Upper lobe of left lung (tissue), 6 donors: ENCODE measurements around the gene CNOT8. TPM values are rescaled to one million over a fixed set of nuclear protein-coding genes. Genes with fewer than 3 reads are reported as not detected.

Experiments used
- ATAC-seq, 2 donors: fragments of 200-7000 bp; cut with Tn5 transposase; one replicate each; pipeline ENCODE4 v1.9.1; 2022; ENCODE audit warnings: mild to moderate bottlenecking in 2 of 2, moderate library complexity in 2 of 2; ENCODE audit not compliant: low FRiP score in 2 of 2
- DNase-seq, 2 donors: peaks; one replicate each; pipeline ENCODE4 v3.0.0-alpha.2; 2019 to 2020
- H3K27ac ChIP-seq, 4 donors: fragments of 200-600 bp; sonication (generic); one replicate each; pipeline ENCODE4 v1.5.1; 2016 to 2019
- H3K27me3 ChIP-seq, 4 donors: fragments of 200-600 bp; sonication (generic); one replicate each; pipeline ENCODE4 v1.5.1; 2017 to 2019
- H3K36me3 ChIP-seq, 4 donors: fragments of 200-600 bp; sonication (generic); one replicate each; pipeline ENCODE4 v1.5.1; 2016 to 2019
- H3K4me1 ChIP-seq, 4 donors: fragments of 200-600 bp; sonication (generic); one replicate each; pipeline ENCODE4 v1.5.1; 2018 to 2019
- H3K4me3 ChIP-seq, 4 donors: fragments of 200-600 bp; sonication (generic); one replicate each; pipeline ENCODE4 v1.5.1; 2017 to 2019; ENCODE audit warnings: mild to moderate bottlenecking in 2 of 4, moderate library complexity in 1 of 4
- H3K9me3 ChIP-seq, 4 donors: fragments of 200-600 bp; sonication (generic); one replicate each; pipeline ENCODE4 v1.5.1; 2018 to 2019
- CTCF ChIP-seq, 6 experiments: fragments of 450-650 bp in 4 of 6; fragments of 200-600 bp in 2 of 6; sonication (generic) in 2 of 6; IDR thresholded peaks; one replicate each; pipeline ENCODE4 v1.5.1; 2016 to 2019; ENCODE audit warnings: antibody characterized with exemption in 6 of 6
- EP300 ChIP-seq, 4 donors: sonication (generic); formaldehyde crosslinking; IDR thresholded peaks; one replicate each; pipeline ENCODE4 v1.5.1; 2017; ENCODE audit warnings: antibody characterized with exemption in 4 of 4, control low read depth in 2 of 4
- POLR2A ChIP-seq, 4 donors: fragments of 450-650 bp; IDR thresholded peaks; one replicate each; pipeline ENCODE4 v1.5.1; 2016 to 2017; ENCODE audit warnings: antibody characterized with exemption in 4 of 4, mild to moderate bottlenecking in 2 of 4
- POLR2AphosphoS5 ChIP-seq, 2 donors: sonication (generic); formaldehyde crosslinking; IDR thresholded peaks; one replicate each; pipeline ENCODE4 v1.5.1; 2017; ENCODE audit warnings: antibody characterized with exemption in 2 of 2
- WGBS, 2 donors: methylation state at CpG; one replicate each; pipeline ENCODE4 v1.1.5; 2017 to 2018; 5-methylcytosine and 5-hydroxymethylcytosine counted together
- total RNA-seq, 6 donors: library from RNA; depleted of rRNA in 4 of 6; stranded (reverse); fragments of >200 nt in 4 of 6; gene quantifications; one replicate each; pipeline versions ENCODE4 v1.1.0 to v1.2.1, GENCODE V29; 2016 to 2021
- donor health status: DM: no; HTN: no; CAD: no; lungs with moderate emphysema.
- donor health status: DM: no; HTN: yes; CAD: no; lungs with severe emphysema.

Gene CNOT8
- total RNA-seq, 6 donors from 2014 or later = 54.5 to 189 (median 87.6) TPM

- Histone ChIP-seq H3K27me3 (no peaks in the 10 kb centered on the region), H3K36me3 (peaks cover 3 to 51% (median 29%) of the 10 kb centered on the region in 4 donors), H3K9me3 (no peaks in the 10 kb centered on the region), H3K27ac (peak overlapping the region in 1 of 4 donors; percentile 32), H3K4me1 (peaks cover 47 to 60% (median 57%) of the 10 kb centered on the region in 4 donors), H3K4me3 (no peak overlapping the region)
- no peak for TF ChIP-seq CTCF (IDR thresholded peaks at IDR 0.05)
- no peak for TF ChIP-seq POLR2AphosphoS5 (IDR thresholded peaks at IDR 0.05)
- TF ChIP-seq EP300 (IDR thresholded peaks at IDR 0.05) = no peak
- no peak for TF ChIP-seq POLR2A (IDR thresholded peaks at IDR 0.05)
- WGBS, 2 donors = 81 to 88% methylated on average over 7 of the region's 7 CpGs
- no peak for ATAC-seq
- no peak for DNase-seq
Measured at GRCh38 chr5:154863291-154864080, 5.1 kb downstream of the CNOT8 start.

DNA sequence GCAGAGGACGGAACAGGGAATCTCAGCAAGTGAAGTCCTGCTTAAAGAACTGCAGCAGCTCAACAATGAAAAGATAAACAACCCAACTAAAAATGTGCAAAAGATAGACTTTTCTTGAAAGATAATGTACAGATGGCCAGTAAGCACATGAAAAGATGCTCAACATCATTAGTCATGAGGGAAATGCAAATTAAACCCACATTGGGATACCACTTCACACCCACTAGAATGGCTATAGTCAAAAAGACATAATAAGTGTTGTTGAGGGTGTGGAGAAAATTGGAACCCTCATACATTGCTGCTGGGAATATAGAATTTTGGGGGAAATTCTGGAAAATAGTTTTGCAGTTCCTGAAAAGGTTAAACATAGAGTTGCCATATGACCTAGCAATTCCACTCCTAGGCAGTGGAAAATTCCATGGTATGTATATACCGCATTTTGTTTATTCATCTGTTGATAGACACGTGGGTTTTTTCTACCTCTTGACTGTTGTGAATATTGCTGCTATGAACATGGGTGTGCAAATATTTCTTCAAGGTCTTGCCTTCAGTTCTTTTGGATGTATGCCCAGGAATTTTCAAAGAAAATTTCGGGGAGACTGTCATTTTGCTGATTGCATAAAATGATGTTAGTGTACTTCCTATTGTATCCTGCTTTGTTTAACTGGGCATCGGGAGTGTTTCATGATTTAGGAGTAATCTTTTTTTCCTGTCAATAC, 7.2 kb downstream of the CNOT8 start:
- no peak for TF ChIP-seq POLR2A (IDR thresholded peaks at IDR 0.05)
- TF ChIP-seq EP300 (IDR thresholded peaks at IDR 0.05) = no peak
- no peak for TF ChIP-seq POLR2AphosphoS5 (IDR thresholded peaks at IDR 0.05)
- TF ChIP-seq CTCF (IDR thresholded peaks at IDR 0.05) = no peak
- Histone ChIP-seq H3K27me3 (no peaks in the 10 kb centered on the region), H3K27ac (peak overlapping the region in 1 of 4 donors; percentile 4), H3K9me3 (no peaks in the 10 kb centered on the region), H3K36me3 (peaks cover 3 to 62% (median 41%) of the 10 kb centered on the region in 4 donors), H3K4me1 (peaks cover 40 to 51% (median 48%) of the 10 kb centered on the region in 4 donors), H3K4me3 (no peak overlapping the region)
- no peak for ATAC-seq
- DNase-seq = no peak
- WGBS, 2 donors = 43 to 57% methylated on average over 5 of the region's 5 CpGs

DNA sequence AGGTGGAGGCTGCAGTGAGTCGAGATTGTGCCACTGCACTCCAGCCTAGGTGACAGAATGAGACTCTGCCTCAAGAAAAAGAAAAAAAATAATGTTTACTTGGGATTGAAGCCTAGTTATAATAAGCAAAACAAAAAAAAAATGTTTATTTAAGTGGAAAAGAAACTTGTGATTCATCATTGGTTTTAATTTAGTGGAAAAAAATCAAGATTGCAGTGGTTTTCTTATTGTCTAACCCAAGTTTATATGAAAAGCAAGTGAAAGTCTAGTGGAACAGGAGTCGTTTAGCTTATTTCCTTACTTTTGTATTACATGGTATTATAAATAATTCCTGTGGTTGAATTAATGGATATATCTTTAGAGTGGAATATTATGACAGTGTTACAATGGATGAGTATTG, 8.4 kb downstream of the CNOT8 start:
- Histone ChIP-seq H3K36me3 (peaks cover 3 to 74% (median 52%) of the 10 kb centered on the region in 4 donors), H3K4me3 (no peak overlapping the region), H3K27me3 (no peaks in the 10 kb centered on the region), H3K27ac (peak overlapping the region in 1 of 4 donors; percentile 4), H3K4me1 (peaks cover 30 to 38% (median 36%) of the 10 kb centered on the region in 4 donors), H3K9me3 (no peaks in the 10 kb centered on the region)
- DNase-seq (no peak), ATAC-seq (no peak)
- TF ChIP-seq POLR2AphosphoS5 (IDR thresholded peaks at IDR 0.05) = no peak
- TF ChIP-seq CTCF (IDR thresholded peaks at IDR 0.05) = no peak
- TF ChIP-seq POLR2A (IDR thresholded peaks at IDR 0.05) = no peak
- no peak for TF ChIP-seq EP300 (IDR thresholded peaks at IDR 0.05)
- 71 to 75% methylated on average over 2 of the region's 2 CpGs for WGBS, 2 donors

DNA sequence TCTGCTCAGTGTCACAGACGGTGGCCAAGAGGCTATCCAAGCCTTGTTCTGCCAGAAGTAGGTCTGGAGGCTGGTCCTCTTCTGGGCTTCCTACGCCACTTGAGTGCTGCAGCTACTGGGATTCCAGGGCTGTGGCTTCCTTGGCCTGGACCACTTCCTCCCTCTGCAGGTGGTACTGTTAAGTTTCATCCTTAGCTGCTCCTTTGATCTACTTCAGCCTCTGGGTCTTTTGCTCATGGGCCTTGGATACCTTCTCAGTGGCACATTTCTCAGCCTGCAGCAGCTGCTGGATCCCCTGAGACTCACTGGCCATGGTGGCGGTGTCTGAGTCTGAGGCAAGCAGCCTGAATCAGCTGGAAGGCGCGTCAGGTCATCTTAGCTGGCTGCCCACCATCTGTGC, 10.3 kb downstream of the CNOT8 start:
- DNase-seq (peak in 1 of 2 donors; percentile 41), ATAC-seq (peak in 1 of 2 donors; percentile 18)

More for the DNA sequence above, 10.3 kb downstream of the CNOT8 start:
- TF ChIP-seq POLR2AphosphoS5 (IDR thresholded peaks at IDR 0.05) (no peak), POLR2A (IDR thresholded peaks at IDR 0.05) (no peak), EP300 (IDR thresholded peaks at IDR 0.05) (no peak), CTCF (IDR thresholded peaks at IDR 0.05) (peak in 2 of 6 experiments; percentile 8 to 10)
- Histone ChIP-seq H3K36me3 (peaks cover 12 to 85% (median 66%) of the 10 kb centered on the region in 4 donors), H3K4me1 (peaks cover 15 to 34% (median 28%) of the 10 kb centered on the region in 4 donors), H3K27ac (no peak overlapping the region), H3K4me3 (no peak overlapping the region), H3K27me3 (no peaks in the 10 kb centered on the region), H3K9me3 (no peaks in the 10 kb centered on the region)
- 90 to 92% methylated on average over 5 of the region's 5 CpGs for WGBS, 2 donors
